Lung (tissue), 12 donors: Measurements from ENCODE around the gene ZNF362. TPM values are rescaled to one million over a fixed set of nuclear protein-coding genes. Genes with fewer than 3 reads are reported as not detected.
"Not testable (repeated sequence)": the region's sequence is repeated elsewhere in the genome, so short reads cannot be mapped to it uniquely, and the experiment has no call there.

ENCODE experiments used
- ATAC-seq: fragments of 200-7000 bp; cut with Tn5 transposase; one replicate; pipeline ENCODE4 v1.9.1; 2020; ENCODE audit warnings: moderate number of reproducible peaks; ENCODE audit not compliant: insufficient read depth, low FRiP score
- DNase-seq, 3 donors: peaks; one replicate each; pipeline ENCODE4 v3.0.0-alpha.2; 2013 to 2017
- H3K27ac ChIP-seq, 2 donors: one replicate each; pipeline ENCODE4 v1.5.1; 2013; ENCODE audit warnings: mild to moderate bottlenecking in 2 of 2, moderate library complexity in 2 of 2, control low read depth in 1 of 2, inconsistent platforms in 1 of 2, low read depth in 1 of 2, low read length in 1 of 2
- H3K27me3 ChIP-seq, 3 donors: one replicate each; pipeline ENCODE4 v1.5.1; 2013; ENCODE audit warnings: low read length in 2 of 3; ENCODE audit not compliant: control insufficient read depth in 3 of 3, insufficient read depth in 3 of 3
- H3K36me3 ChIP-seq, 4 donors: one replicate each; pipeline ENCODE4 v1.5.1; 2013; ENCODE audit warnings: low read length in 4 of 4, mild to moderate bottlenecking in 1 of 4, moderate library complexity in 1 of 4; ENCODE audit not compliant: control insufficient read depth in 4 of 4, insufficient read depth in 4 of 4
- H3K4me1 ChIP-seq, 5 donors: one replicate each; pipeline ENCODE4 v1.5.1; 2013; ENCODE audit warnings: low read length in 5 of 5, mild to moderate bottlenecking in 2 of 5, moderate library complexity in 1 of 5; ENCODE audit not compliant: control insufficient read depth in 5 of 5, insufficient read depth in 5 of 5
- H3K4me3 ChIP-seq: one replicate; pipeline ENCODE4 v1.5.1; 2013; ENCODE audit warnings: mild to moderate bottlenecking, control low read depth, moderate library complexity
- H3K9ac ChIP-seq, 2 donors: one replicate each; pipeline ENCODE4 v1.5.1; 2013; ENCODE audit warnings: low read length in 2 of 2, control low read depth in 1 of 2; ENCODE audit not compliant: insufficient read depth in 1 of 2
- H3K9me3 ChIP-seq, 4 donors: one replicate each; pipeline ENCODE4 v1.5.1; 2013; ENCODE audit warnings: low read length in 3 of 4, mild to moderate bottlenecking in 1 of 4, moderate library complexity in 1 of 4; ENCODE audit not compliant: control insufficient read depth in 4 of 4, insufficient read depth in 3 of 4
- WGBS, 2 donors: extraction: QIAGEN DNeasy Blood & Tissue Kit; methylation state at CpG; one replicate each; pipeline ENCODE4 v1.1.7; 2013; 5-methylcytosine and 5-hydroxymethylcytosine counted together
- polyA plus RNA-seq, 2 donors: library from polyadenylated mRNA; stranded (reverse); fragments of 200-250 nt; gene quantifications; one replicate each; pipeline ENCODE4 v1.2.1, GENCODE V29; 2013
- total RNA-seq, 2 donors: library from RNA; depleted of rRNA in 1 of 2; stranded (reverse); fragments of >200 nt in 1 of 2; gene quantifications; one replicate each; pipeline ENCODE4 v1.2.1, GENCODE V29; 2014 to 2021
- TF ChIP-seq, protein P1 (sequence below): IDR thresholded peaks from 2 replicates; pipeline ENCODE4 v1.5.1; 2012; ENCODE audit warnings: mild to moderate bottlenecking; ENCODE audit errors: control extremely low read depth, extremely low read depth
- donor health status: control.
- donor health status: control.
- donor health status: Bipolar disorder and iron deficiency.
- donor health status: healthy.
- donor health status: DM: yes; HTN: yes; CAD: no.

Gene ZNF362
- total and polyA plus RNA-seq, 4 donors: 10.2 to 35.0 (median 16.5) TPM

DNA sequence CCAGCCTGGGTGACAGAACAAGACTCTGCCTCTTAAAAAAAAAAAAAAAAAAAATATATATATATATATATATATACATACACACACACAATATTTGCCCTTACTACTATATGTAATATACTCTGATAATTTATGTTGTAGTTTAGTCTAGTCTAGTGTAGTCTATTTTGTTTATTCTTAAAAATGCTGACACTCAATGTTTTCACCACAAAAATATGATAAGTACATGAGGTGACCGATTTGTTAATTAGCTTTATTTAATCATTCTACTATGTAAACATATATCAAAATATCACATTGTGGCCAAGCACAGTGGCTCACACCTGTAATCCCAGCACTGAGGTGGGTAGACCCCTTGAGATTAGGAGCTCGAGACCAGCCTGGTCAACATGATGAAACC lies 19.8 kb upstream of the ZNF362 start:
- no peaks in the 10 kb centered on the region for H3K9me3 ChIP-seq
- DNase-seq: no peak
- H3K27me3 ChIP-seq: no peaks in the 10 kb centered on the region
- no peak overlapping the region for H3K27ac ChIP-seq
- peaks cover 0 to 14% (median 0%) of the 10 kb centered on the region in 5 donors for H3K4me1 ChIP-seq
- no peak for ATAC-seq
- no peak overlapping the region for H3K4me3 ChIP-seq
- TF ChIP-seq, protein P1, sequence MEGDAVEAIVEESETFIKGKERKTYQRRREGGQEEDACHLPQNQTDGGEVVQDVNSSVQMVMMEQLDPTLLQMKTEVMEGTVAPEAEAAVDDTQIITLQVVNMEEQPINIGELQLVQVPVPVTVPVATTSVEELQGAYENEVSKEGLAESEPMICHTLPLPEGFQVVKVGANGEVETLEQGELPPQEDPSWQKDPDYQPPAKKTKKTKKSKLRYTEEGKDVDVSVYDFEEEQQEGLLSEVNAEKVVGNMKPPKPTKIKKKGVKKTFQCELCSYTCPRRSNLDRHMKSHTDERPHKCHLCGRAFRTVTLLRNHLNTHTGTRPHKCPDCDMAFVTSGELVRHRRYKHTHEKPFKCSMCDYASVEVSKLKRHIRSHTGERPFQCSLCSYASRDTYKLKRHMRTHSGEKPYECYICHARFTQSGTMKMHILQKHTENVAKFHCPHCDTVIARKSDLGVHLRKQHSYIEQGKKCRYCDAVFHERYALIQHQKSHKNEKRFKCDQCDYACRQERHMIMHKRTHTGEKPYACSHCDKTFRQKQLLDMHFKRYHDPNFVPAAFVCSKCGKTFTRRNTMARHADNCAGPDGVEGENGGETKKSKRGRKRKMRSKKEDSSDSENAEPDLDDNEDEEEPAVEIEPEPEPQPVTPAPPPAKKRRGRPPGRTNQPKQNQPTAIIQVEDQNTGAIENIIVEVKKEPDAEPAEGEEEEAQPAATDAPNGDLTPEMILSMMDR: no peak
- no peak overlapping the region for H3K9ac ChIP-seq
- H3K36me3 ChIP-seq: no peaks in the 10 kb centered on the region
- WGBS, 2 donors: 70 to 80% methylated on average over 2 of the region's 2 CpGs

DNA sequence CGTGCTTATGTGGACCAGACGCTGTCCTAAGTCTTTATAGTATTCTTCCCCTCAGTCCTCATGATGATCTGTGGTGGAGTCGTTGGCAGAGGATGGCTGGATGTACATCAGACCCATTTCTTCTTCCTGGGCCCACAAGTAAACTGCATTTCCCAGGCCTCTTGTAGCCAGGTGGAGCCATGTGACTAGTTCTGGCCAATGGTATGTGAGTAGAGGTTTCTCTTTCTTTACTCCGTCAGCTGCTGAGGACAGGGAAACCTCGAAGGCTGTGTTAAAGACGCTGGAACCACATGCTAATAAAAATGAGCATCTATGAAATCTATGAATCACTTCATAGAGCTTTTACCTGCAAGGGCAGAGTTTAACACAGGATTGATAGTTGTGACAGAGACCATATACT lies 18.7 kb upstream of the ZNF362 start:
- Histone ChIP-seq H3K36me3 (no peaks in the 10 kb centered on the region), H3K9ac (no peak overlapping the region), H3K27me3 (no peaks in the 10 kb centered on the region), H3K4me3 (no peak overlapping the region), H3K9me3 (no peaks in the 10 kb centered on the region), H3K27ac (no peak overlapping the region), H3K4me1 (peaks cover 0 to 14% (median 0%) of the 10 kb centered on the region in 5 donors)
- 83 to 86% methylated on average over 6 of the region's 6 CpGs for WGBS, 2 donors
- no peak for DNase-seq
- TF ChIP-seq, protein P1: no peak
- ATAC-seq: no peak

DNA sequence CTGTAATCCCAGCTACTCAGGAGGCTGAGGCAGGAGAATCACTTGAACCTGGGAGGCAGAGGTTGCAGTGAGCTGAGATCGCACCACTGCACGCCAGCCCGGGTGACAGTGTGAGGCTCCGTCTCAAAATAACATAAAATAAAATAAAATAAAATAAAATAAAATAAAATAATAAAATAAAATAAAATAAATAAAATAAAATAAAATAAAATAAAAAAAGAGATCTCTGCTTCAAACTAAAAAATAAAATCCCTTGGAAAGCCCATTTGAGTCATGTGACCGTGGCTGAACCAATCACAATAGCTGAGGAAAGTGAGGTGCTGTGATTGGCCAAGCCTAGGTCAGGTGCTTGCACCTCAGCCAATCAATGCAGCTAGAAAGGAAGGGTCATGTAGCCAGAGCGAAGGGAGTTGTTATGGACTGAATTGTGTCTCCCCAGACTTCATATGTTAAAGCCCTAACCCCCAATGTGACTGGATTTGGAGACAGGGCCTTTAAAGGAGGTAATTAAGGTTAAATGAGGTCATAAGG lies 18.0 kb upstream of the ZNF362 start:
- H3K9ac ChIP-seq, ATAC-seq: not testable (repeated sequence)
- WGBS, 2 donors: 99% methylated on average over 6 of the region's 6 CpGs

DNA sequence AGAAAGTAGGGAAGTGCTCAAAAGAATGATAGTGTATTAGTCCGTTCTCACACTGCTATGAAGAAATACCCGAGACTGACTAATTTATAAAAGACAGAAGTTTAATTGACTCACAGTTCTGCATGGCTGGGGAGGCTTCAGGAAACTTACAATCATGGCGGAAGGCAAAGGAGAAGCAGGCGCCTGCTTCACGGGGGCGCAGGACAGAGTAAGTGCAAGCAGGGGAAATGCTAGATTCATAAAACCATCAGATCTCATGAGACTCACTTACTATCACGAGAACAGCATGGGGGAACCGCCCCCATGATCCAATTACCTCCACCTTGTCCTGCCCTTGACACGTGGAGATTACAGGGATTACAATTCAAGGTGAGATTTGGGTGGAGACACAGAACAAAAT lies 16.9 kb upstream of the ZNF362 start:
- H3K27me3 ChIP-seq, H3K4me3 ChIP-seq, H3K9me3 ChIP-seq, H3K27ac ChIP-seq, H3K36me3 ChIP-seq, H3K9ac ChIP-seq, ATAC-seq, DNase-seq: not testable (repeated sequence)
- H3K4me1 ChIP-seq: peaks cover 0 to 11% (median 0%) of the 10 kb centered on the region in 5 donors
- WGBS, 2 donors: 76 to 80% methylated on average over 9 of the region's 9 CpGs

More for the DNA sequence above, 18.0 kb upstream of the ZNF362 start:
- H3K36me3 ChIP-seq, H3K27ac ChIP-seq, H3K4me3 ChIP-seq, H3K27me3 ChIP-seq, DNase-seq, H3K9me3 ChIP-seq: not testable (repeated sequence)
- peaks cover 0 to 14% (median 0%) of the 10 kb centered on the region in 5 donors for H3K4me1 ChIP-seq
